ENCODE results near the gene PSMD4. TPM values are rescaled to one million over a fixed set of nuclear protein-coding genes. Genes with fewer than 3 reads are reported as not detected.

The PSMD4 gene
- polyA plus RNA-seq, 3 donors = 232 to 266 (median 252) TPM

- WGBS (ENCODE audit: insufficient coverage) = 100% methylated on average over 4 of the region's 6 CpGs
Measured at GRCh38 chr1:151293093-151293492, 38.6 kb downstream of the PSMD4 start.

DNA sequence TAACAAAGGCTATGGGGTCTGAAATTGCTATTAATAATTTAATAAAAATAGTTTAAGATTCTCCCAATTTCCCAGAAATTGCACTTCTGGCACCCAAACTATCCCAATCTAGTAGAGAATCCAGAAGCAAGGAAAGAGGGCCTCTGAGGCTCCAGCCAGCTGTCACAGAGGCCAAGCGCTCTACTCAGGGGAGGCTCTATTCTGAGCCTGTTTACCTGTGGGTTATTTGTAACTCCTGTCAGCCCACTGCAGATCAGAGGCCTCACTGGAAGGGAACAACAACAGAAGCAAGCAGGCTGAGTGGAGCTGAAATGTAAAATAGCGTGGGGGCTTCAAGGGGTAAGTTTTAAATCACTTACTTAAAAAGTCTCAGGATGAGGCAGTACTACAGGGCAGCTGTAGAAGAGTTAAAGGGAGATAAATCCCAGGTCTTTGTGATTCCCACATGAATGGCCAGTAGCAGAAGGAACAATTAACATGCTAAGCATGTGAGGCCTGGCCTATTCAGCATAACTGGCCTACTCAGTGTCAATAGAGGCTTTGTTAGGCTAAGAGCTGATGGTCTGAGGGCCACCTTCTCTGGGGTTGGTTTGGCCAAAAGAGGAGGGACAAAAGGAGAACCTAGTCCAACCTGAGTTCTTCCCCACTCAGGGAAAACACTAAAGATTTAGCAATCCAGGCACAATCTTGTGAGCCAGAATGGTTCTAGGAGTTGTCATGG, 40.4 kb downstream of the PSMD4 start:
- 92% methylated on average over 2 of the region's 2 CpGs for WGBS (ENCODE audit: insufficient coverage)
- Histone ChIP-seq H3K9me3 (replicated peaks in 1 of 2; ENCODE audit: control insufficient read depth in 1 of 2, insufficient read depth in 1 of 2, low read length in 2 of 2) (no peaks in the 10 kb centered on the region), H3K4me3 (replicated peaks in 1 of 3; ENCODE audit: low read depth in 2 of 3, low read length in 3 of 3) (no peak overlapping the region), H3K4me1 (ENCODE audit: control insufficient read depth in 1 of 2, insufficient read depth in 2 of 2, low read length in 2 of 2) (peaks cover 0 to under 1% of the 10 kb centered on the region in 2 donors), H4K20me1 (ENCODE audit: insufficient read depth, low read length) (peaks cover 51% of the 10 kb centered on the region), H3K27ac (ENCODE audit: low read depth in 1 of 2, low read length in 2 of 2) (peak overlapping the region in 1 of 2 donors; percentile 46), H3K9ac (ENCODE audit: insufficient read depth, low read length, poor library complexity, severe bottlenecking) (no peak overlapping the region), H3K36me3 (replicated peaks in 1 of 2; ENCODE audit: control insufficient read depth in 1 of 2, insufficient read depth in 2 of 2, low read length in 2 of 2) (peaks cover 94 to 98% of the 10 kb centered on the region in 2 donors), H2AFZ (ENCODE audit: insufficient read depth, low read depth, low read length, poor library complexity, severe bottlenecking) (no peak overlapping the region), H3K27me3 (ENCODE audit: control insufficient read depth in 2 of 2, insufficient read depth in 2 of 2, low read length in 2 of 2) (no peaks in the 10 kb centered on the region), H3K79me2 (ENCODE audit: insufficient read depth, low read length) (no peaks in the 10 kb centered on the region), H3K4me2 (replicated peaks; ENCODE audit: extremely low read depth, low read length, poor library complexity, severe bottlenecking) (no peak overlapping the region)
- peaks cover 5% of the 10 kb centered on the region for H3K4me1 Mint-ChIP-seq
- no peak for DNase-seq
- peak overlapping the region in 3 of 7 donors; percentile 10 to 36 (median 35) for H3K27ac Mint-ChIP-seq
- no peaks in the 10 kb centered on the region for H3K9me3 Mint-ChIP-seq
- H3K4me3 Mint-ChIP-seq = no peak overlapping the region
- peaks cover 0 to 2% (median 0%) of the 10 kb centered on the region in 3 donors for H3K27me3 Mint-ChIP-seq (ENCODE audit: low read depth in 3 of 3)
- intact Hi-C loops (cut with micrococcal nuclease) = no loop called here
- TF ChIP-seq, protein P1, sequence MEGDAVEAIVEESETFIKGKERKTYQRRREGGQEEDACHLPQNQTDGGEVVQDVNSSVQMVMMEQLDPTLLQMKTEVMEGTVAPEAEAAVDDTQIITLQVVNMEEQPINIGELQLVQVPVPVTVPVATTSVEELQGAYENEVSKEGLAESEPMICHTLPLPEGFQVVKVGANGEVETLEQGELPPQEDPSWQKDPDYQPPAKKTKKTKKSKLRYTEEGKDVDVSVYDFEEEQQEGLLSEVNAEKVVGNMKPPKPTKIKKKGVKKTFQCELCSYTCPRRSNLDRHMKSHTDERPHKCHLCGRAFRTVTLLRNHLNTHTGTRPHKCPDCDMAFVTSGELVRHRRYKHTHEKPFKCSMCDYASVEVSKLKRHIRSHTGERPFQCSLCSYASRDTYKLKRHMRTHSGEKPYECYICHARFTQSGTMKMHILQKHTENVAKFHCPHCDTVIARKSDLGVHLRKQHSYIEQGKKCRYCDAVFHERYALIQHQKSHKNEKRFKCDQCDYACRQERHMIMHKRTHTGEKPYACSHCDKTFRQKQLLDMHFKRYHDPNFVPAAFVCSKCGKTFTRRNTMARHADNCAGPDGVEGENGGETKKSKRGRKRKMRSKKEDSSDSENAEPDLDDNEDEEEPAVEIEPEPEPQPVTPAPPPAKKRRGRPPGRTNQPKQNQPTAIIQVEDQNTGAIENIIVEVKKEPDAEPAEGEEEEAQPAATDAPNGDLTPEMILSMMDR (IDR thresholded peaks at IDR 0.05) = no peak
- peaks cover 84 to 97% of the 10 kb centered on the region in 2 donors for H3K36me3 Mint-ChIP-seq

More at GRCh38 chr1:151293093-151293492, 38.6 kb downstream of the PSMD4 start:
- H3K4me3 ChIP-seq (replicated peaks in 1 of 3; ENCODE audit: low read depth in 2 of 3, low read length in 3 of 3) = no peak overlapping the region
- intact Hi-C loops (cut with micrococcal nuclease) = no loop called here
- Mint-ChIP-seq H3K4me1 (peaks cover 16% of the 10 kb centered on the region), H3K4me3 (no peak overlapping the region), H3K9me3 (peaks cover 0 to 2% (median 0%) of the 10 kb centered on the region in 7 donors), H3K27me3 (ENCODE audit: low read depth in 3 of 3) (peaks cover 0 to 2% (median 0%) of the 10 kb centered on the region in 3 donors), H3K27ac (peak overlapping the region in 3 of 7 donors; percentile 9 to 84 (median 40)), H3K36me3 (peaks cover 81 to 97% of the 10 kb centered on the region in 2 donors)
- TF ChIP-seq, protein P1 (IDR thresholded peaks at IDR 0.05) = no peak
- no peaks in the 10 kb centered on the region for H3K9me3 ChIP-seq (replicated peaks in 1 of 2; ENCODE audit: control insufficient read depth in 1 of 2, insufficient read depth in 1 of 2, low read length in 2 of 2)
- H3K36me3 ChIP-seq (replicated peaks in 1 of 2; ENCODE audit: control insufficient read depth in 1 of 2, insufficient read depth in 2 of 2, low read length in 2 of 2) = peaks cover 94 to 98% of the 10 kb centered on the region in 2 donors
- H3K79me2 ChIP-seq (ENCODE audit: insufficient read depth, low read length) = peaks cover 16% of the 10 kb centered on the region
- no peak for DNase-seq
- peaks cover 63% of the 10 kb centered on the region for H4K20me1 ChIP-seq (ENCODE audit: insufficient read depth, low read length)
- no peak overlapping the region for H2AFZ ChIP-seq (ENCODE audit: insufficient read depth, low read depth, low read length, poor library complexity, severe bottlenecking)
- H3K27ac ChIP-seq (ENCODE audit: low read depth in 1 of 2, low read length in 2 of 2) = peak overlapping the region in 1 of 2 donors; percentile 53
- H3K4me2 ChIP-seq (replicated peaks; ENCODE audit: extremely low read depth, low read length, poor library complexity, severe bottlenecking) = no peak overlapping the region
- peaks cover 7 to 11% of the 10 kb centered on the region in 2 donors for H3K4me1 ChIP-seq (ENCODE audit: control insufficient read depth in 1 of 2, insufficient read depth in 2 of 2, low read length in 2 of 2)
- H3K27me3 ChIP-seq (ENCODE audit: control insufficient read depth in 2 of 2, insufficient read depth in 2 of 2, low read length in 2 of 2) = no peaks in the 10 kb centered on the region
- no peak overlapping the region for H3K9ac ChIP-seq (ENCODE audit: insufficient read depth, low read length, poor library complexity, severe bottlenecking)
